Caki2 (cell line): ENCODE results near the gene NEK9. TPM values are rescaled to one million over a fixed set of nuclear protein-coding genes. Genes with fewer than 3 reads are reported as not detected.

ENCODE experiments used
- DNase-seq: peaks from one replicate; pipeline ENCODE4 v3.0.0-alpha.2; 2015; ENCODE audit warnings: low read depth
- in situ Hi-C: cut with HindIII; loops from 2 replicates; pipeline ENCODE4 v1.10.0; 2016; ENCODE audit warnings: low sequenced_read_pairs, low pct_unique_long_range_greater_than_20kb, mixed read lengths
- total RNA-seq: library from RNA; depleted of rRNA; stranded (reverse); fragments of >200 nt; shearing (Covaris generic); gene quantifications from 2 replicates; pipeline ENCODE4 v1.2.3, GENCODE V29; 2014; ENCODE audit warnings: low replicate concordance; rRNA removed

NEK9 gene
- 34.4 and 44.0 TPM in 2 replicates for total RNA-seq

DNA sequence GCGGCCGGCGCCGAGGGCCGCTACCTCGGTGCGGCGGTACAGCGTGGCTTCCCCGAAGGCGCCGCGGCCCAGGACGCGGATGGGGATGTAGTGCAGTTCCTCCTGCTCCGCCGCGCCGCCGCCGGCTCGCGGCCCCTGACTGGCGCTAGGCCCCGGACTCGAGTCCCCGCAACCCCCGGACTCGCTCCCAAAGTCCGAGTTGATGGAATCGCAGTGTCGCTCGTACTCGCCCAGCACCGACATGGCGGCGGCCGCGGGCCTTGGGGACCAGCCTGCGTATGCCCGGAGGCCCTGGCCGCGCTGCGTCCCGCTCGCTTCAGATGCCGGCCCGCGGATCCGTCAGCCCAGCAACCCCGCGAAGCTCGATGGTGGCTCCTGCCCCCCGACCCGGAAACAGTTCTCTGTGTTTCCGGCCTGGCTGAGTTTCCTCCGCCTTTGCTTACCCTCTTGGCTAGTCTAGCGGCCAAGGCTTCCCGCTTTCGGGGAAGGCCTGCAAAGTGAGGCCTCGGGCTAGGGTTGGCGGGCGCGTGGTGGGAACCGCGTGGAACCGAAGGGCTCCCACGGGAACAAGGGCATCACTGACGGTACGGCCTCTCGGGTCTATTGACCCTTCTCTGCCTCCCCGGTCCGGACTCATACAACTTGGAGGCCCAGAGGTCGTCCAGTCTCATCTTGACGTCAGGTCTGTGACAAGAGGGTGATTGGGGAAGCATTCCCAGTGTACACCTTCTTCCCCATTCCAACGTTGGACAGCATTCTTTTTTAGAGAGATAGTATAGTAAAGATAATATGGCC is at the start of gene NEK9:
Gene NEK9, minus strand, starts transcription at position 370 of the 795 bp plus-strand sequence. Its CDS starts 127 bp downstream, at position 243.
- in situ Hi-C loops = loop anchor here (10.0 to 25.0 kb wide), 2 partner anchors 178 to 435 kb away; no protein-coding TSS in a partner anchor
- DNase-seq = peak; percentile 82

DNA sequence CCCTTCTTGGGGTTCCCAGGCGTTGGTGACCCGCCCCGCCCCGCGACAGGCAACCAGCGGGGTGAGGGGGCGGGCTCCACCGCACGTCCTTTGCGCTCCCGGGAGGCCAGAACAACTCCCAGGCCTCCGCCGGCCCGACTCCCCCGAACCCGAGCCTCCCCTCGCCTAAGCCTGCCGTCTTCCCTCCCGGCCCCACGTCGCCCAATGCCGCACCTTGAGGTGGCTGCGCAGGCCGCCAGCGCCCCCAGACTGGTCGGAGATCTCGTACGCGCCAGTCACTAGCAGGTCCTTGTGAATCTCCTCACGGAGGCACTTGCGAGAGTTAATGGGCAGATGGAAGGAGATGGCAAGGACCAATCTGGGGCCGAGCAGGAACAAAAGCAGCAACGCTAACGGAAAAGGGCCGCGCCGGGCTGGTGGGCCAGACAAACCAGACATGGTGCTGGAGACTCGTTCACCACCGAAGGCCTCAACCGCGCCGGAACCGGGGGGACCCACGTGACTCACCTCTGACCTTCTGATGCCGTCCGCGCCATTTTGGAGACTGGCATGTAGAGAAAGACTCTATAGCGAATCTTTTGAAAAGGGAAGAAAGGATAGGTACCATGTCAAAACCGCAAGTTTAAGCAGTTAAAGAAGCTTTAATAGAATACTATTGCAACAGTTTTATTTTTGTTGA is 49.4 kb upstream of the NEK9 start, which contains the start of gene TMED10:
Gene TMED10, minus strand, starts transcription at position 471 of the 679 bp plus-strand sequence. Its CDS starts 33 bp downstream, at position 438.
- in situ Hi-C loops = no loop called here
- DNase-seq = peak; percentile 85

DNA sequence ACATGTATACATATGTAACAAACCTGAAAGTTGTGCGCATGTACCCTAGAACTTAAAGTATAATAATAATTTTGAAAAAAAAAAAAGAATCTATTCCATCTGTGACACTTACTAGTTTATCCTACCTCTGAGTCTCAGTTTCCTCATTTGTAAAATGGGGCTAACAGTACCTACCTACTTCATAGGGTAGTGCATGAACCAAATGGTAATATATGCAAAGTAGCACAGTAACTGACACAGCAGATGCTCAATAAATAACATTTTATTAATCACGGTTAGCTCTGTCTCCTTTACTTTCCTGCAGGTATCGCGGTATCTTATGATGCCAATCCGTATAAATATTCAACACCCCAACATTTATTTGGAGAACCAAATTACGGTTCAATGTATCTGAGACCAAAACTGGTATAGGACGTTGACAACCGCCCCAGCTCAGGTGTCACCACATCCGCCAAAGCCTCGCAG is 48.9 kb upstream of the NEK9 start:
- in situ Hi-C loops = no loop called here
- no peak for DNase-seq

DNA sequence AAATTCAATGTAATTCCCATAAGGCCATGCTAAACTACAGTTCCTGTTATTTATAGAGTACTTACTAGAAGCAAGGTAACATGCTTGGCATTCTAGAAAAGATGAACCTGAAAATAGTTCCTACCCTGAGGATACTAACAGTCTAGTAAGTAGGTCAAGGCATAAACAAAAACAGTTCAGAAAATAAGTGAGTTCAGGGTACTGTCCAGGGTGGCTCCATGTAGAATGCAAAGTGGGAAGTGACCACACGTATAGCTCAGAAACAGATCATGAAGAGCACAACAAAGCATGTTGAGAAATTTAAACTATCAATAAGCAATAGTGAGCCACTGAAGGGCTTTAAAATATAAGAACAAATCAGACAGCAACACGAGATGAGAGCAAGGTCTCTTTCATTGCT is 47.2 kb upstream of the NEK9 start:
- DNase-seq = no peak

DNA sequence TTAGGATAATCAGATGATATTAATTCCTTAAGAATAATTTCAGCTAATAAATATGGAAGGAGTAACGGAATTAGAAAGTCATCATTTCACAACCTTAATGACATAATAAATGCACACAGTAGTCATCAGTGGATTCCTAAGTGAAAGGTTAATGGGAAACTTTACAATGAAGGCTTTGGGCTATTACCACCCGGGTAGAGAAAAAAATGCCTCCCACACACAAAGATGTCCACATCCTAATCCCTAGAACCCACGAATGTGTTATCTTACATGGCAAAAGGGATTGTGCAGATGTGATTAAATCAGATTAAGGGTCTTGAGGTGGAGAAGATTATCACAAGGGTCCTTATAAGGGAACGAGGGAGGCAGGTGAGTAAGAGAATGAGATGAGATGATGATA is 43.9 kb upstream of the NEK9 start:
- DNase-seq = no peak
- in situ Hi-C loops = no loop called here

More for the DNA sequence above, 47.2 kb upstream of the NEK9 start:
- in situ Hi-C loops = no loop called here

DNA sequence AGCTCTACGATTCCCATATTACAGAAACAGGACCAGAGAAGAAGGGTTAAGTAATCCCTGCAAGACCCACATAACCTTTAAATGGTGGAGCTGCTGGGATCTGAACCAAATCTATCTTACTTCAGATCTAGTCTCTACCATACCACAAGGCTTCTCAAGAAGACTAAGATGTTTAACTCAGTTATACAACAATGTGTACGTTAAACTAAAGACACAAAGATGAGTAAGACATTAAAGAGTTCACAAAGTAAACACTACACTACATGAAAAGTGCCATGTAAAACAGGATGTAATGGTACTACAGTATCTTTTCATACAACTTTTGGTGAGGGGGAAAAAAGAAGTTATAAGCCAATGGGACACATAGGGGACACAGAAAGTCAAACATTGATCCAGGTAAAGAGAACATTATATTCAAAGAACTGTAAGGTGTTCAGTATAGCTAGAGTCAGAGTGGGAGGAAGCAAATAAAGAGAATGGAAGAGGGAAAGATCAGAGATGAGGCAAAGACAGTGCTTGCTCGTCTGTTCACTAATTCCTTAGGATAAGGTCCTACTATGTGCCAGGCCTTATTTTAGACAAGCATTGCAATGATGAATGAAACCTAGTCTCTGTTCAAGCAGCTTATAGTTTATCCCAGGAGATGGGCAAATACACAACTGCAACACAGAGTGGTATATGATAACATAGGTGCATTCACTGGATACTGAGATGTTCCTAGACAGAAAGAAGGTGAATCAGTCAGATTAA is 41.9 kb upstream of the NEK9 start:
- no peak for DNase-seq
- in situ Hi-C loops = no loop called here

DNA sequence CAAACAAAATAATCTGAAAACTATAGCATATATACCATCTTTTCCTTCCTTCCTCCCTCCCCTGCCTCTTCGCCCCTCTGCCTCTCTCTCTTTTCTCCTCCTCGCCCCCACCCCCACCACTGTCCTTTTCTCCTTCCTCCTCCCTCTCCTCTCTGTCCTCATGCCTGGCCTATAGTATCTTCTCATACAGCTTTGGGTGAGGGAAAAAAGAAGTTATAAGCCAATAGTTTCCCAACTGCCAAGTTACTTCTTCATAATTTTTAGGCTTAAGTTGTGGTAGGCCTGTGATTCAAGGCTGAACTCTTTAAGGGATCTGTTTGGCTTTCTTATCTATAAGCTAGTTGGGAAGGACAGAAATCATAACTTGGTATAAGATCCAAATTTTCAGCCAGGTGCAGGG is 40.5 kb upstream of the NEK9 start:
- in situ Hi-C loops = no loop called here
- no peak for DNase-seq

DNA sequence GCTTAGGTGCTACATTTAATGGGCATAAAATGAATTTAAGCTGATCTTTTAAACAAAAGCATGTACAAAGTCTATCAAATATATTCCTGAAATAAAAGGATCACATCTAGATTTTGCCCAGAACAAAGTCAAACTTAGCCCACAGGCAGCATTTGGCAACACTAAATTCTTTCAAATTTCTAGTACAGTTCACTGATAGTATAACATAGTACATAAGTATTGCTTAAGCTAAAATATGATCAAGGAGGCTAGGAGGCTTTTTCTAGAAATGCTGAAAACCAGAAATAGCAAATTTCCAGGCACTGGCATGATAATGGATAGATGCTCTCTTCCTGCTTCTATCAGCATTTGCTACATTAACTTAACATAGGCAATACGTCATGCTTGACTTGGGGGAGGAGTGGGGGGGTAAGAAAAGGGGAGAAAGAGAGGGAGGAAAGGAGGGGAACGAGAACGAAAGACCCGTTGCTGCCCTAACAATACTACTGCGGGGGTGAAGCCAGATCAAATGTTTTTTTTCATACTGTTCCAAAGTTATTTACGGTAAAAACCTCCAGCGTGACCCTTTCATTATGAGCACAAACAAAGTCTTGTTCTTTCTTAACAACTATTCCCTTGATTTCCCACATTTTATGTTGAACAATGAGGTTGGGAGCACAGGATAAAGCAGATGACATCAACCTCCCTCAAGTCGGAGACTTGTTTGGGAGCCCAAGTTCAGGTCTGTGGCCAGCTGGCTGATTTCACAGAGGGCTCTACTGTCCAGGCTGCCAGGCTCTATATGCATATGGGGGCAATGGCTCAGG is 38.9 kb upstream of the NEK9 start:
- DNase-seq = no peak
- in situ Hi-C loops = no loop called here

DNA sequence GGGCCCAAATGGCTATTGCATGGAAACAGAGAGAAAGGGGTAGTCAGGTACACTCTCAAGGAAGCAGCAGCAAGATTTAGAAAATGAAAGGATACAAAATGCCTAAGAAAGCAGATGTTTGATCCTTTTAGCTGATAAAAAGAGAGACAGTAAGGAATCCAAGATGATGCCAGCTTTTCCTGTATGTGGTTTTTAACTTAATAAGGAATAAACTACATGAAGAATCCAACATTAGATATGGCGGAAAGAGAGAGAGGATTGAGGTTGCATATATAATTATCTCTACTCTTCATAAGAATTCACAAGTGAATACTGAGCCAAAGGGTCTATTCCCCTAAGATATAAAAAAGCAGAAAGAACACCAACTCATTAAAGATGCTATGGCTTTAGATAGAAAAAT is 38.0 kb upstream of the NEK9 start:
- DNase-seq = no peak
- in situ Hi-C loops = no loop called here

DNA sequence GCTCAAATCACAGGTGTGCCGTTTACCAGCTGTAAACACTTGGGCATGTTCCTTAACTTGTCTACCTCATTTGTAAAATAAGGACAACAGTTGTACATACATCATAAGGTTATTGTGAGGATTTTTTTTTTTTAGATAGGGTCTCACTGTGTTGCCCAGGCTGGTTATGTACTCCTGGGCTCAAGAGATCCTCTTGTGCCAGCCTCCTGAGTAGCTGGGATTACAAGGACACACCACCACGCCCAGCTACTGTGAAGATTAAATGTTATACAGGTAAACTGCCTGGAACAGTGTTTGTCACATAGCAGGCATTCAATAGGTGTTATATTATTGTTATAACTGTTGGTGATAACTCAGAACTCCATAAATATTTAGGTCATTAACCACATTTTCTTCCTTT is 36.8 kb upstream of the NEK9 start:
- in situ Hi-C loops = no loop called here

DNA sequence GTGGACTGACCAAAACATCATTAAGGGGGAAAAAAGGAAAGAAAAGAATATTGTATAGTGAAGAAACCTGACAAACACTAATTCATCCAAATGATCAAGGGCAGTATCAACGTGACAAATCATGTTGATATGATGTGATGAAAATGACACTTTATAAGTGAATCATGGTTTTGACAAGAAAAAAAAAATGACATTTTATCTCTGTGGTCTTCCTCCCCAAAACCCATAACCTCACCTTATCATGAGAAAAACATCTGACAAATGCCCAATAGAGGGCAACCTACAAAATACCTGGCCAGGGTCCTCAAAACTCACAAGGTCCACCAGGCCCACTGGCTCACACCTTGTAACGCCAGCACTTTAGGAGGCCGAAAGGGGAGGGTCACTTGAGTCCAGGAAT is 35.8 kb upstream of the NEK9 start:
- DNase-seq = no peak
- in situ Hi-C loops = no loop called here

More for the DNA sequence above, 36.8 kb upstream of the NEK9 start:
- no peak for DNase-seq

DNA sequence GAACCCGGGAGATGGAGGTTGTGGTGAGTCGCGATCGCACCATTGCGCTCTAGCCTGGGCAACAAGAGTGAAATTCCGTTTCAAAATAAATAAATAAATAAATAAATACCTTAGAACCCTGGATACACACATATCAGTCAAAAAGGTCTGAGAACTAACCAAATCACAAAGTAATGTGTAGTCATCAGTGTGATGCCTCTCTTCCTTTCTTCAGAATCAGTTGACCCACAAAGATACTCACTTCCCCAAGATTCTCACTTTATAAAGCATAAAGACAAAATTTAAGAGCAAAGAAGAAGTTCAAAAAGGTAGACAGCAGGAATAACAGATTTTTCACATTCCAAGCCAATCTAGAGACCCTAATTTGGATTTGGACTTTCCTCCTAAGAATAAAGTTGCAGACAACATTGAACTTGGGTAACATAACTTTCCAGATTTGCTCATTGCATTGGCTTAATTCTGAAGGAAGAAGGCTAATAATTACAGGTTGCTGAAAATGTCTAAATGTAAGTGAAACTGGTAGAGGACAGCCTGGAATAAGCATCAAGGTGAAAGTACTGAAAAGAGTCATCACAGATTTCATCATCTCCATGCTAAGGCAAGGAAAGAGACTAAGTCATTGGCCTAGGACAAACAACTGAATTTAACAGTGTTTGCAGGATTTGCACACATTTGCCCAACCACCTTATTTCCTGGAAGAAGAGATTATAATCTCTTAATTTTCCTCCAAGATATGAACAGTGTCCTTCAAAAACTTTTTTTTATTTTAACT is 32.2 kb upstream of the NEK9 start:
- DNase-seq = no peak

DNA sequence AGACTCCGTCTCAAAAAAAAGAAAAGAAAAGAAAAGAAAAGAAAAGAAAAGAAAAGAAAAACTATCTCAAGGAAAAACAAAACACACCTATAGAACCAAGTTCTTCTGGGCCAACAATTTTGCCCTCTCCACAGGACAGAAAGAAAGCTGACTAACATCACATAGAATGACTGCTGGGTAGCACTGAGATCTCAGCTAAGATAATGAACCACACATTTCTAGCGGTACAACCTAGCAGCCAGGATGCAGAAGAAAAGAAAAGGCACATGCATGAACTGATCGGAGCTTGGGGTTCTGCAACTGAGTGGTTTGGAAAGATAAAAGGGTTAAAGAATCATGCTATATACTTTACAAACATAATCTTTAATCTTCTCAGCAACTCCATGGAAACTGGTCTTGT is 30.1 kb upstream of the NEK9 start:
- no peak for DNase-seq
- in situ Hi-C loops = no loop called here

More for the DNA sequence above, 32.2 kb upstream of the NEK9 start:
- in situ Hi-C loops = no loop called here

DNA sequence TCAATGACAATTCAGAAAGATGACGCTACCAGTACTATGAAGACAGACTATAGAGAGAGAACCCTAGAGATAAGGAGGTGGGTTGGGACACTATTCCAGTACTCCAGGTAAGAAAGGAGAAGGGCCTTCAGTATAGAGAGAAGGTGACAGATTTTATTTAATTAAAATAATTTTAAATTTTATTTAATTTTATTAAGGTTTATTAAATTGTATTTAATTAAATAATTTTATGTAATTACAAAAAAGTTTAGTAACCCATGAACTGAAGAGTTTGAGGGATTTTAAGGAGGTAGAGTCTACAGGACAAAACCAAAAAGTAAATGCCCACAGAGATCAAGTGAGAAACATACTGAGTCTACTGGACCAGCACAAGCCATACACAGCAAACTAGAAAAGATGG is 29.3 kb upstream of the NEK9 start:
- no peak for DNase-seq
- in situ Hi-C loops = no loop called here

DNA sequence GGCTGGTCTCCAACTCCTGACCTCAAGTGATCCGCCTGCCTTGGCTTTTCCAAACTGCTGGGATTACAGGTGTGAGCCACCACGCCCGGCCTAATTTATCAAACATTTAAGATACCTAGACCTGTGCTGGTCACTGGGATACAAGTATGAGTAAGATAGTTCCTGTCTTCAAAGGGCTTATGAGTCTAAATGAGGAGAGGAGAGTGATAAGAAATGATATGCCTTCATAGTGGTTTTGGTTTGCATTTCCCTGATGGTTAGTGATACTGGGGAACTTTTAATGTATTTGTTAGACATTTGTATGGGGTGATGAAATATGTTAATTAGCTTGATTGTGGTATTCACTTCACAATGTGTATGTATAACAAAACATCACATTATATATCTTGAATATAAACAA is 28.3 kb upstream of the NEK9 start:
- in situ Hi-C loops = no loop called here

DNA sequence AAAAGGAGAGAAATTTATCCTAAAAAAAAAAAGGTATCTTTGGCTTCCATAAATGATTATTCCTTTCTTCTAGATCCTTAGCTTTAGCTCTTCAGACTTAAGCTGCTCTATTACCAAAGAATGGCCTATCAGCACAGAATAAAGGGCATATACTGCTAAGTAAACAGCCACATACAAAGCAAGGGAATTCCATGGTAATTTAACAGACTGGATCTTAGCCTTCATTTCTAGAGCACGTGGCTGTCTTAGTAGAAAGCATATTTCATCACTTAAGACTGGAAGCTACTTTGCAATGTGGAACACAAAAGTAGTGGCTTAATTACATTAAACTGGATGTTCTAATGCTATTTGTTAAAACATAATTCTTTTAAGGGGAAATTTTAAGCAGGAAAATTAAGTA is 26.4 kb upstream of the NEK9 start:
- in situ Hi-C loops = no loop called here
- no peak for DNase-seq

More for the DNA sequence above, 28.3 kb upstream of the NEK9 start:
- no peak for DNase-seq

DNA sequence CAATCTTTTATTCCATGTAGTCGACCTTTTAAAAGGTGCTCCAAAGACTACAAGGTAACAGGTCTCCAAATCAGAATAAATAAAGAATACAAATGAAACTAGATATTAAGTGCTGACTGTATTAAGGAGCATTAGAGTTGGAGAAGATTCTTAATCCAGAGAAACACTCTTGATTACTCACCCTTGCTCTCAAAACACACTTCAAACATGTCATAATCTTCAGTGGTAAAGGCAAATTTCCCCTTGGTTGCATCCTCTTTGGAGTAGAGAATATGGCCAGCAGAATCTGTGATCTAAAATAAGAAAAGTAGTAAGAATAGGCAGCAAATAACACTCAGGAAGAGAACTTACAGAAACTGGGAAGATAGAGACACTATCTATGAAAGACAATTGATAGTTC is 25.0 kb upstream of the NEK9 start:
- in situ Hi-C loops = no loop called here
- no peak for DNase-seq
